ENCODE measurements around the gene NRG3.

DNA sequence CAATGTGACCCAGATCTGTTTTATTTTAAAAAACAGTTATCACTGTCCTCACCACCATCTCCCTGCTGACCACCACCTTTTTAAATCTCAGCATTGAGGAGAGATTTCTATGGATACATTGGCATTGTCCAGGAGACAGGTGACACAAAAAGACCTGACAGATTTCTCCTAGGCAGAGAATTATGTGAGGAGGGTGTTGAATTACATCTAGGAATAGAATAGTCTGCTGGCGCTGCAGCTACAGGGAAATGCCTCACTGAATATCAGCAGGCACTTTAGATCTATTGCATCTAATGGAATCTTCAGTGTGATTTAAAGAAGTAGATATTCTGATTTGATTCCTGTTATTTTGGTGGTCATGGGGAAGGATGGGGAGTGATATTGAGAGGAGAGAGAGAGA is 593.5 kb downstream of the NRG3 start:
- no peak for TF ChIP-seq POLR2A (IDR thresholded peaks at IDR 0.05)
- TF ChIP-seq, protein P1, sequence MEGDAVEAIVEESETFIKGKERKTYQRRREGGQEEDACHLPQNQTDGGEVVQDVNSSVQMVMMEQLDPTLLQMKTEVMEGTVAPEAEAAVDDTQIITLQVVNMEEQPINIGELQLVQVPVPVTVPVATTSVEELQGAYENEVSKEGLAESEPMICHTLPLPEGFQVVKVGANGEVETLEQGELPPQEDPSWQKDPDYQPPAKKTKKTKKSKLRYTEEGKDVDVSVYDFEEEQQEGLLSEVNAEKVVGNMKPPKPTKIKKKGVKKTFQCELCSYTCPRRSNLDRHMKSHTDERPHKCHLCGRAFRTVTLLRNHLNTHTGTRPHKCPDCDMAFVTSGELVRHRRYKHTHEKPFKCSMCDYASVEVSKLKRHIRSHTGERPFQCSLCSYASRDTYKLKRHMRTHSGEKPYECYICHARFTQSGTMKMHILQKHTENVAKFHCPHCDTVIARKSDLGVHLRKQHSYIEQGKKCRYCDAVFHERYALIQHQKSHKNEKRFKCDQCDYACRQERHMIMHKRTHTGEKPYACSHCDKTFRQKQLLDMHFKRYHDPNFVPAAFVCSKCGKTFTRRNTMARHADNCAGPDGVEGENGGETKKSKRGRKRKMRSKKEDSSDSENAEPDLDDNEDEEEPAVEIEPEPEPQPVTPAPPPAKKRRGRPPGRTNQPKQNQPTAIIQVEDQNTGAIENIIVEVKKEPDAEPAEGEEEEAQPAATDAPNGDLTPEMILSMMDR (IDR thresholded peaks at IDR 0.05) = no peak

Measured in testis (tissue), 2 donors.